Stimulated activated CD4-positive, alpha-beta T cell treated with anti-CD3 and anti-CD28 coated beads, Interleukin-4, amount 100 ng/mL, for 24 hours (primary cell): ENCODE measurements around the gene SCRN2.
A peak's percentile ranks its signal among the peaks of the same experiment; 100 is the strongest.

Source experiments
- DNase-seq: peaks from one replicate; pipeline ENCODE4 v3.0.0-alpha.2; 2020

Gene SCRN2

DNA sequence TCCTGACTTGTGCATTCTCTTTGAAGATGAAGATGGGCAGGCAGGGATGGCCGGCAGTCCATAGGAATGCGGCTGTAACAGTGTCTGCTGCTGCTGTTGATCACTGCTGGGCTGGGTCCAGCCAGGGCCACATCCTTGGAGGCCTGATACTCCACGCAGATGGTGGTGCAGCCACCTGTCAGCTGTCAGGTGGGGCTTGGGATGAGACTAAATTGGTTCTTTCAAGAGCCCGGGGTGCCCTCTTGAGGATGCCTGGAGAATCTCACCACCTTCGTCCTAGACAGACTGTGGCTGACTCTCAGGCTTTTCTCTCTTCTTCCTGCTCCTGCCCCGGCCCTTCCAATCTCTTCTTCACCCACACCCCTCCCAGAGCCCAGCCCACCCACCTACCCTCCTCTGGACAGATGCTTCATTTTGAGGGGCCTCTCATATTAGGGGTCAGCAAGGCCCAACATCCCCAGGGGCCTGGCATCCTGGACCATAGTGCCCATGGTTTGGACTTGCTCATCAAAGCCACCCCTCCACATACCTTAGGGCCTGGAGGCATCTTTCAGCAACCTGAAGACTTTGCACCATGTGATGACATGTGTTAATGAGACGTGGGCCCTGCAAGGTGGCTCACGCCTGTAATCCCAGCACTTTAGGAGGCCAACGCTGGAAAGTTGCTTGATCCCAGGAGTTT is 38.6 kb downstream of the SCRN2 start:
- DNase-seq: peak; percentile 70

DNA sequence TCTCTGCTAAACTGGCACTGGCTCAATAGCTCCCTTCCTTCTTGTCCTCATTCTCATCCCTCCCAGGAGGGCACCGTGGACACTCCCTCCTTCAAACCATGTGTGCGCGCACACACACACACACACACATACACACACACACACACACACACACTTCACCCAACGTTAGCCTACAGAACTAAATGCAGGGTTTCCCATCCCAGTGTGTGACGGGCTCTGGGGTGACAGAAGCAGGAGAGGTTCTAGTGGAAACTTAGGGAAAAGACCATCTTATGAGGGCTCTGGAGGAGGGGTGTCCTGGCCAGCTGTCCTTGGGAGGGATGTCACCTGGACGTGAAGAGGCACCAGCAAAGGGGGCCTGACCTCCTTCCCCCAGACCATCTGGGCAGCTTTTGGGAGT is 39.2 kb downstream of the SCRN2 start:
- no peak for DNase-seq

DNA sequence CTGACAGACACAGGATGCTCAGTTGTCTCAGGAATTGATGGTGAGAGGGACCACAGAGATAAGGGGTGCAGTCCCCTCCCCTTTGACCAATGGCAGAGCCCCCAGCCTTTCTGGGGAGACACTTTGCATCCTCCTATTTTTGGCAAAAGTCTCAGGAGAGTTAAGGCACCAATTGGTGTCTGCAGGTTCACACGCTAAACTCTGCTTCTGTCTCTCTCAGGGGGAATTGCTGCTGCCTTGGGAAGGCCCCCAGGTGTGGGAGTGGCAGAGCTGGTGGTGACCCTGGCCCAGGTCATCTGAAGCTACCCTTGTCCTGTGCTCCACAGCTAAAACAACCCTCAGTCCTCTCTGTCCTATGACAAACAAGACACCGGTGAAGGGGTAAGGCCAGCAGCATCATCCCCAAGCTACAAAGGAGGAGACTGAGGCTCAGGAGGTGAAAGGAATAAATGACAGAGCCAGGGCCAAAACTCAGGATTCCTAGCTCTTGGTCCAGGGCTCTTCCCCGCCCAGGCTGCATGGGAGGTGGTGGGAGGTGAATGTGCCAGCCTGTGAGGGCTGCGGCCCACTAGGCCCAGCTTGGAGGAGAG is 39.8 kb downstream of the SCRN2 start:
- DNase-seq: no peak

DNA sequence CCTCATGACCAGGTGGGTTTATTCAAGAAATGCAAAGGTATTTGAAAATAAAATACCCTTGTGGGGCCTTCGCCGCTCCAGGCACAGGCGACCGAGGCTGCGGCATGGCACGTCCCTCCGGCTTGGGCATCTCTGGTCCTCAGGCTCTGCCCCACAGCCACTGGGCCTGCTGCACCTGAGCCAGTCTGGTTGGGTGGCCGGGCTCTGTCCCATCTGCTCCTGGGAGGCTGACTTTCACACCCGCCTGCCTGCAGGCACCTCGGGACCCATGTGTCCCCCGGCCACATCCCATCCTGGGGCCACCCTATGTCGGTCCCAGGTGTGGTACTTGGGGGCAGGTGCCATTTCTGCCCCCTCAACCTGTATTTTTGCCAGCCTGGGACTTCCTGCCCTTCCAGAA is 40.4 kb downstream of the SCRN2 start:
- no peak for DNase-seq

DNA sequence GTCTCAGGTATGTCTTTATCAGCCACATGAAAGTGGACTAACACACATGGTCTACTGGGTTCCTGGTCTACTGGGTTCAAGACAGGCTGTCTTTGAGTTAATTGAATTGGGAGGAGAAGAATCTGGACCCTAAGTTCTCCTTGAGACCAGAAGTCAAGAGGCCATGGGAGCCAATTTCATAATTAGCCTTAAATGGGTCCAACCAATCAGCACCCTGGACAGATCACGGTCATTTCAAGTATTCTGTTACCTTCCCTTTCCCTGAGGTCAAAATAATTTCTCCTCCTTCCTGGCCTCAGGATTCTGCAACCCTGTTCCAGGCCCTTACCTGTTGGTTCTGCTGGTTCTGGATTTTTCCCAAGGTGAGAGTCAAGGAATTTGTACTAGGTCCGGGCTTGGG is 43.3 kb downstream of the SCRN2 start:
- no peak for DNase-seq

DNA sequence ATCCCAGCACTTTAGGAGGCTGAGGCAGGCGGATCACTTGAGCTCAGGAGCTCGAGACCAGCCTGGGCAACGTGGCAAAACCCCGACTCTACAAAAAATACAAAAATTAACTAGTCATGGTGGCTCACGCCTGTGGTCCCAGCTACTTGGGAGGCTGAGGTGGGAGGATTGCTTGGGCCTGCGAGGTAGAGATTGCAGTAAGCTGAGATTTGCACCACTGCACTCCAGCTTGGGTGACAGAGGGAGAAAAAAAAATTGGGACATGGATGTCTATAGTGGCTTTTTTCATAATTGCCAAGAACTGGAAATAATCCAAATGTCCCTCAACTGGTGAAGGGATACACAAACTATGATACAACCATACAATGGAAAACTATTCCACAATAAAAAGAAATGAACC is 48.1 kb downstream of the SCRN2 start:
- DNase-seq: no peak

DNA sequence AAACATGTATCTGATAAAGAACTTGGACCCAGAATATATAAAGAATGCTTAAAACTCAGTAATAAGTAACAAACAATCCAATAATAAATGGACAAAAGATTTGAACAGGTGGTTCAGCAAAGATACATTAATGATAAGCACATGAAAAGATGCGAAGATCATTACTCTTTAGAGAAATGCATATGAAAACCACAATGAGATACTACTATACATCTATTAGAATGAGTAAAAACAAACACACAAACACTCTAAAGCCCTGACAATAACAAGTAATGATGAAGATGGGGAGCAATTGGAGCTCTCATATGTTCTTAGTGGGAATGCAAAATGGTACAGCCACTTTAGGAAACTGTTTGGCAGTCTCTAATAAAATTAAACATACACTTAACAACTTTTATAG is 48.6 kb downstream of the SCRN2 start:
- DNase-seq: no peak

DNA sequence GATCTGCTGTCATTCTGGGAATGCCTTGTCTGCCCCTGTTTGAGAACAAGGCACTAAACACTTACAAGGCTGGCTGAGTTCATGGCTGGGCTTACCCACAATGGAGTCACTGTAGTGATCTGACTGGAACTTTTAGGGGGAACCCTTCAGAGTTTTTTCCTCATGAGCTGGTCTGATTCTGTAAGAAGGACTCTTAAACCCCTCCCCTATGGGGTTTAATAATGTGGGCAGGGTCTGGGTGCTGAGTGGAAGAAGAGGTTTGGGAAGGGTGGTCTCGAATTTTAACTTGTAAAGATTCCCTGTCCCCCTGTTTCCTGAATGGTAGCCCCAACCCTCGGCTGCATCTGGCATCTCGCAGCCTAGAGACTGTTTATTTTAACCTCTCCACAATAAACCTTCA is 50.0 kb downstream of the SCRN2 start:
- no peak for DNase-seq

DNA sequence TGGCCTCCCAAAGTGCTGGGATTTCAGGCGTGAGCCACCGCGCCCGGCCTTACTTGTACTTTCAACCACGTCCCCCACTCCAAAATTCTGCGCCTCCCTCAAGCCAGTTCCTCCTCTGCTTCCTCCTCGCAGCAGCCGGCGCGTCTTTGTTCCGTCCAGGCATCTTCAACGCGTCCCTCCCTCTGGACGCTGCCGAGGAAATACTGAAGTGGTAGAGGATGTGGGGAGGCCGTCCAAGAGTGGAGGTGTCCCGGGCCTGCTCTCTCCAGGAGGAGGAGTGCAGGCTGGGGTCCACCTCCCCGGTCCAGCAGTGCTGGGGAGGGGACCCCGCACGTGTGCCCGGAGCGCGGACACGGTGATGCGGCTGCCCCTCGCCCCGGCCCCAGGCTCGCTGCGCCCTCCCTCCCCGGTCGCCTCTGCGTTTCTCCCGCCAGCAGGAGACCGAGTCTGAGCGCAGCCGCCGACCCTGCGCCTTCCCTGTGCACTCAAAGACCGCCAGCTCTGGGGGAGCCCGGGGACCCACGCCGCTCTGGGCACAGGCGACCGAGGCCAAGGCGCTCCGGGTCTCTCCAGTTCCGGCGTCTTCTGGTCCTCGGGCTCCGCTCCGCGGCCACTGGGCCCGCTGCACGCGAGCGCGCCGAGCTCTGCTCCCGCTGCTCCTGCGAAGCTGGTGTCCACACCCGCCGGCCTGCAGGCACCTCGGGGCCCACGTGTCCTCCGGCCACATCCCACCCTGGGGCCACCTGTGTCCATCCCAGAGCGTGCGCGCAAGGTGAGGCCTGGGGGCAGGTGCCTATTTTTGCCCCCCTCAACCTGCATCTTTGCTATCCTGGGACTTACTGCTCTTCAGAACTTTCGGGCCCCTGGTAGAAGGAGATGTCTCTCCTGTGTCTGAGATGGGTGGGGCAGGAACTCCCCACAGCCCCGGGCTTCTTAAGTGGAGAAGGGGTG is 51.2 kb downstream of the SCRN2 start:
- peak; percentile 54 for DNase-seq
